ENCODE measurements around the gene MAST4. TPM values are rescaled to one million over a fixed set of nuclear protein-coding genes. Genes with fewer than 3 reads are reported as not detected.

MAST4 gene
- total and polyA plus RNA-seq, 2 donors = 12.9 to 69.1 TPM

DNA sequence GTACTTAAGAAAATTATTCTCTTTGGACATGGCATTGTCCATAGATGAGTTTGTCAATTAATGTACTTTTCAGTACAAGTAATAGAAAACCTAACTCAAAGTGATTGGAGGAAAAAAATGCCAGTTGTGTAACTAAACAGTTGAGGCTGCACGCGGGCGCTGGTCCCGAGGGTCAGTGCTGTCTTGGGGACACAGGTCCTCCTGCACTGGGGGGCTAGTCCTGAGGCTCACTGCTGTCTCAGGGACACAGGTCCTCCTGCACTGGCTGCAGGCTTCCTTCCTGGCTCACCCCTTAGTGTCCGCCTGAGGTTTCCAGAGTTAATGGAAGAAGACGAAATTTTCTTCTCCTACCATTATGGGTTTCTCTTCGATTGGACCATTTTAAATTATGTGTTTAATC is 319.3 kb downstream of the MAST4 start:
- Histone ChIP-seq H3K4me3 (ENCODE audit: low read depth, low read length) (no peak overlapping the region), H3K27ac (ENCODE audit: low read depth) (no peak overlapping the region), H3K36me3 (ENCODE audit: insufficient read depth) (no peaks in the 10 kb centered on the region), H3K4me1 (ENCODE audit: insufficient read depth) (peaks cover 1% of the 10 kb centered on the region)
- WGBS = 90% methylated on average over 7 of the region's 7 CpGs
- no peak for DNase-seq (ENCODE audit: extremely low spot score)

DNA sequence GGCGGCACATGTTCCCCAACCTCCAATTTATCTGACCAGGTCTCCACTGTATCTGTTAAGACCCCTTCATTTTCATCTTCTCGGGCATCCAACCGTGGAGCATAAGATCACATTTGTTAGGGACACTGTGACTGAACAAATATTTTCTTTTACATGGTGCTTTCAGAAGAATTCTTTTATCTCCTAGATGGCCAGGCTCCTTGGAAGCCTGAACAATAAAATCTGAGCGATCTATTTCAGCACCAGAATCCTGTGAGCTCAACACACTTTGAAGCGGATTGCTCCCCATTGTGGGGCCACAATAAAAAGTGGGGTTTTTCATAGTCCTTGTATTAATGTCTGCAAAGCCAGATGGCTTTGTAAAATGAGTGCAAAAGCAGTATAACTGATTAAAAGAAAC is 326.7 kb downstream of the MAST4 start:
- H3K4me1 ChIP-seq (ENCODE audit: insufficient read depth) = no peaks in the 10 kb centered on the region
- 70% methylated on average over 5 of the region's 5 CpGs for WGBS

DNA sequence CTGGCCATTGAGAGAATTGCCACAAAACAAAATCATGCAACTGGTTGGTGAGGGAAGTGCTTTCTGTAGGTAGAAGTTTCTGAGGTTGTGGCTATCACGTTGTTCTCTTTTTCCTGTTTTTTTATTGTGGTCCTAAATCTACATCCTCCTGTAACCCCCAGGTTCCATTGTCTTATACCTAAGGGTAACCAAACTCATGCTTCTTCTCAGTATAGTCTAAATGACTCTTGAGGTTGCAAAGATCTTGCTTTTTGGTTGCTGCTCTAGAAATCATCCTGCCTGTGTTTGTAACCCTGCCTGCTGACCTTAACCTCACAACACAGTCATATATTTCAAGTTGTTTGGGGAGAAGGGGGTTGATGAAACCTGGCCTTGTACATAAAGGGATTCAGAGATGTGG is 327.3 kb downstream of the MAST4 start:
- H3K4me1 ChIP-seq (ENCODE audit: insufficient read depth) = no peaks in the 10 kb centered on the region
- WGBS = 62% methylated on average over 1 of the region's 1 CpG
- no peak for DNase-seq (ENCODE audit: extremely low spot score)
- no peaks in the 10 kb centered on the region for H3K36me3 ChIP-seq (ENCODE audit: insufficient read depth)
- no peak overlapping the region for H3K27ac ChIP-seq (ENCODE audit: low read depth)
- no peak overlapping the region for H3K4me3 ChIP-seq (ENCODE audit: low read depth, low read length)

More for the DNA sequence above, 326.7 kb downstream of the MAST4 start:
- Histone ChIP-seq H3K36me3 (ENCODE audit: insufficient read depth) (no peaks in the 10 kb centered on the region), H3K4me3 (ENCODE audit: low read depth, low read length) (no peak overlapping the region), H3K27ac (ENCODE audit: low read depth) (no peak overlapping the region)
- DNase-seq (ENCODE audit: extremely low spot score) = no peak

DNA sequence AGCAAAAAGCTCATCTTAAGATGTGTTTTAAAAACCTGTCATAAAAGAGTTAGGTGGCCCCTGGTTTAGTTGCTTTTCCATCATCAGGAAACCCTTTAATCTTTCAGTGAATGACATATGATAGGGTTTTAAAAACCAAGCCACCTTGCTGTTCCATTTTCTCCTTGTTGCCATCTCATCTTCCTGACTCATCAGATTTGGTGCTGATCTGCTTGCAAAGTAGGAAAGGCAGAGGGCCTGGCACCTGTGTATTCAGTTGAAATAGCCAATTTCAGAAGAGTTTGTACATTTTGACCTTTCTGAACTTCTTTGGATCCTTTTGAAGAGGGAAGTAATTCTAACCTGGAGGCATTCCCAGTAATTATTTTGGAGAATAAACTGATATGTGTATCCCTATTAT is 327.7 kb downstream of the MAST4 start:
- Histone ChIP-seq H3K27ac (ENCODE audit: low read depth) (no peak overlapping the region), H3K4me3 (ENCODE audit: low read depth, low read length) (no peak overlapping the region), H3K36me3 (ENCODE audit: insufficient read depth) (no peaks in the 10 kb centered on the region), H3K4me1 (ENCODE audit: insufficient read depth) (no peaks in the 10 kb centered on the region)
- DNase-seq (ENCODE audit: extremely low spot score) = no peak

DNA sequence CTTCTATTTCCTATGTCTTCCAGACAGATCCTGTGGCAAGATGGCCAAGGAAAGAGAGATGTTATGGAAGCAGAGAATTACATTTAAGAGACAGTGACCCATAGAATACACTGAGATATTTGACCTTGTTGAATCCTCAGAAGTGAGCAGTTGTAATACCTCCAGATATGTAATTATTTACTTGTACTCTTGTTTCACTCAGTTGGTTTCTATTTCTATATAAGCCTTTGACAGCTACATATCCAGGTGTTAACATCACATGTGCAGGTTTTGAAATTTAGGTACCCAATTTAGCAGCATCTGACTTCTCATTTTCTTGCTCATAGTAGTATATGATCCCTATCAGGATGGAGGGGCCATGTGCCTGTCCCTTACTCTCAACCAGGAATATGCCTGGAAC is 330.9 kb downstream of the MAST4 start:
- DNase-seq (ENCODE audit: extremely low spot score) = no peak
- no peaks in the 10 kb centered on the region for H3K4me1 ChIP-seq (ENCODE audit: insufficient read depth)
- H3K27ac ChIP-seq (ENCODE audit: low read depth) = no peak overlapping the region
- H3K36me3 ChIP-seq (ENCODE audit: insufficient read depth) = no peaks in the 10 kb centered on the region
- H3K4me3 ChIP-seq (ENCODE audit: low read depth, low read length) = no peak overlapping the region

DNA sequence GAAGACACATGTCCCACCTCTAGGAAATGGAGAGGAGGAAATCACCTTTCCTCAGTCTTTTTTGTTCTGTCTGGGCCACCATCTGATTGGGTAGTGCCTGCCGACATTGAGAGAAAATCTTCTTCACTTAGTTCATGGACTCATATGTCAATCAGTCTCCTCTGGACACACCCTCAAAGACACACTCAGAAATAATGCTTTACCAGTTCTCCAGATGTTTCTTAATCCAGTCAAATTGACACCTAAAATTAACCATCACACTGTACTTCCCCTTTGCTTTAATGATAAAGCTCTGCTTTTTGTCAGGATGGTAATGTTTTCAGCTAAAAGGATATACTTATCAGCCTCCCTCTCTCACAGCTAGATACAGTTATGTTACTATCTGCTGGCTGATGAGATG is 333.1 kb downstream of the MAST4 start:
- Histone ChIP-seq H3K4me3 (ENCODE audit: low read depth, low read length) (no peak overlapping the region), H3K36me3 (ENCODE audit: insufficient read depth) (no peaks in the 10 kb centered on the region), H3K4me1 (ENCODE audit: insufficient read depth) (no peaks in the 10 kb centered on the region), H3K27ac (ENCODE audit: low read depth) (no peak overlapping the region)
- no peak for DNase-seq (ENCODE audit: extremely low spot score)
- 91% methylated on average over 1 of the region's 1 CpG for WGBS

DNA sequence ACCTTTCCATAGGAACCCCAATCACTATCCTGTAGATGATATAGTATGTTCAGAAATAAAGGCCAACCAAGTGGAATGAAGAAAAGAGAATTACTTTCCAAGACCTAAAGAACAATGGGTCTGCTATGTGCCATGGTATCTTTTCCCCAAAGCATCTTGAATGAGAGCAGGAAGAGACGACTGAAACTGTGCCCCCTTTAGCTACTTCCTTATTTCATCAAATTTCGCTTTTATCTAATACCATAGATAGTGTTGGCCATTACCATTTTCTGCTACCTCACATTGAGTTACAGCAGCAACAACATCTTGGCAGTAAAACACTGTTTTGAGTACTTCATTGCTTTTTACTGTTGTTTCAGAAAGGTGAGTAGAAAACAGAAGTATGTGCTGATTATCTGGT is 333.8 kb downstream of the MAST4 start:
- 88% methylated on average over 2 of the region's 2 CpGs for WGBS
- H3K4me1 ChIP-seq (ENCODE audit: insufficient read depth) = no peaks in the 10 kb centered on the region
- no peak for DNase-seq (ENCODE audit: extremely low spot score)
- no peak overlapping the region for H3K27ac ChIP-seq (ENCODE audit: low read depth)
- no peaks in the 10 kb centered on the region for H3K36me3 ChIP-seq (ENCODE audit: insufficient read depth)
- no peak overlapping the region for H3K4me3 ChIP-seq (ENCODE audit: low read depth, low read length)

DNA sequence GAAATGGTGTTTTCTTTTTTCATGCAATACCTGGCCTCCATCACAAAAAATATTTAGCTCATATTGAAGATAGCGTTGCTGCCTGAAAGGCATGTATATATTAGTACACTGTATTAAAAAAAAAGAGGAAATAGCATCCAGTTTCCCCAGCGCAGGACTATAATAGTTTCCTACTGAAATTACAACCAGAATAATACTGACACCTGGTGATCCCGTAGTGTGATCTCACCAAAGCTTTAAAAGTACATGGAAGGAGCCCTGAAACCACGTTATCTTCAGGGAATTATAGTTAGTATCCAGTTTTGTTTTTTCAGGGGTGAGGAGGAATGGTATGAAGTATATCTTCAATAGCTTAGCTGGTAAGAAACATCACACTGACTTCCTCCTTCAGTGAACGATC is 335.5 kb downstream of the MAST4 start:
- WGBS = 44% methylated on average over 5 of the region's 5 CpGs
- Histone ChIP-seq H3K36me3 (ENCODE audit: insufficient read depth) (no peaks in the 10 kb centered on the region), H3K4me3 (ENCODE audit: low read depth, low read length) (no peak overlapping the region), H3K4me1 (ENCODE audit: insufficient read depth) (no peaks in the 10 kb centered on the region), H3K27ac (ENCODE audit: low read depth) (no peak overlapping the region)
- DNase-seq (ENCODE audit: extremely low spot score) = no peak

DNA sequence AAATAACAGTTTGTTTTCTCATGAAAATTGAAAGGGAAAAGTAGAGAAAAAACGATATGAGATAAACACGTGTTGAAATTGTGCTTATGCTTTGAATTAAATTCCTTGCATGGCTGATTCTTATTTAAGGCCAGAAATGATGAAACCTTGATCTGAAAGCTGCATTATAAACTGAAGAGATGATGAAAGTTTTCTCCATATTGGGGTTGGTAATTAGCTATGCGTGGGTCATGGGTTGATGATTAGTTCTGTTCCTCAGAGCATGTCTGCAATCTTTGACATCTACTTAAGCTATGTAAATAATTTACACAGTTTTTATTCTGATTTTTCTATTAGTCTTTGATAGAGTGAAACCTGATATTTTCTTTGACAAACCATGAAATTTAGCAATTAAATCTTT is 336.3 kb downstream of the MAST4 start:
- Histone ChIP-seq H3K4me3 (ENCODE audit: low read depth, low read length) (no peak overlapping the region), H3K27ac (ENCODE audit: low read depth) (no peak overlapping the region), H3K36me3 (ENCODE audit: insufficient read depth) (peaks cover 2% of the 10 kb centered on the region), H3K4me1 (ENCODE audit: insufficient read depth) (no peaks in the 10 kb centered on the region)
- 77% methylated on average over 3 of the region's 3 CpGs for WGBS
- no peak for DNase-seq (ENCODE audit: extremely low spot score)

DNA sequence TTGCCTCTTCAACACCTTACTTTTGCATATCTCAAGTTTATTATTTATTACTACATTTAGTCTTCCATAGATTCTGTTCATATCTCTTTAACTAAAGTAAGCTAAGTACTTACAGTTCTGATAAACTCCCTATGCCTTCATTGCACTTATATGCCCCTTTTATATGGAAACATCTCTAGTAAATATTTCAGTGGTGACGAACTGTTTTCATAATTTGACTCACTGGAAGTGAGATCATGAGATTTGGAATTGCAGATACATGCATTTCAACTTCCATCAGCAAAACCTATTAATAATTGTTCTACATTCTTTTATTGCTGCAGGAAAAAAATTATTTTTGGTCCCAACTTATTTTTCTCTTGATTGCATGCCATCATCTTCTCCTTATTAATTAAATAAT is 336.9 kb downstream of the MAST4 start:
- Histone ChIP-seq H3K4me1 (ENCODE audit: insufficient read depth) (no peaks in the 10 kb centered on the region), H3K4me3 (ENCODE audit: low read depth, low read length) (no peak overlapping the region), H3K27ac (ENCODE audit: low read depth) (no peak overlapping the region), H3K36me3 (ENCODE audit: insufficient read depth) (peaks cover 2% of the 10 kb centered on the region)
- 67% methylated on average over 1 of the region's 1 CpG for WGBS
- DNase-seq (ENCODE audit: extremely low spot score) = no peak

DNA sequence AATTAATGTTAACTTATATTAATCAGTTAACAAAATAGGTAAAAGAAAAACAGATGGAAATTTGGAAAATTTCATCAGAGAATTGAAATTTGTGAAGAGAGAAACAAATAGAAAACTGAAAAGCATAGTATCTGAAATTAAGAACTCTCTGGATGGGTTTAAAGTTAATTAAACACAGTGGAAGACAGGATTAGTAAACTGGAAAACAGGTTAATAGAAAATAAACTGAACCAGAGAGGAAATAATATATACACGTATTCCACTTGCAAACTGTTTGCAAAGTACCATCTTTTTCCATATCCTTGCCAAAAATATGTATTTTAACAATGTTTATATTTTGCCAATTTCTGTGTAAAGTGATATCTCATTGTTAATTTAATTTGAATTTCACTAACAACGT is 342.9 kb downstream of the MAST4 start:
- no peak overlapping the region for H3K4me3 ChIP-seq (ENCODE audit: low read depth, low read length)
- no peak overlapping the region for H3K27ac ChIP-seq (ENCODE audit: low read depth)
- WGBS = 98% methylated on average over 2 of the region's 2 CpGs
- H3K36me3 ChIP-seq (ENCODE audit: insufficient read depth) = peaks cover 2% of the 10 kb centered on the region
- no peak for DNase-seq (ENCODE audit: extremely low spot score)
- no peaks in the 10 kb centered on the region for H3K4me1 ChIP-seq (ENCODE audit: insufficient read depth)

DNA sequence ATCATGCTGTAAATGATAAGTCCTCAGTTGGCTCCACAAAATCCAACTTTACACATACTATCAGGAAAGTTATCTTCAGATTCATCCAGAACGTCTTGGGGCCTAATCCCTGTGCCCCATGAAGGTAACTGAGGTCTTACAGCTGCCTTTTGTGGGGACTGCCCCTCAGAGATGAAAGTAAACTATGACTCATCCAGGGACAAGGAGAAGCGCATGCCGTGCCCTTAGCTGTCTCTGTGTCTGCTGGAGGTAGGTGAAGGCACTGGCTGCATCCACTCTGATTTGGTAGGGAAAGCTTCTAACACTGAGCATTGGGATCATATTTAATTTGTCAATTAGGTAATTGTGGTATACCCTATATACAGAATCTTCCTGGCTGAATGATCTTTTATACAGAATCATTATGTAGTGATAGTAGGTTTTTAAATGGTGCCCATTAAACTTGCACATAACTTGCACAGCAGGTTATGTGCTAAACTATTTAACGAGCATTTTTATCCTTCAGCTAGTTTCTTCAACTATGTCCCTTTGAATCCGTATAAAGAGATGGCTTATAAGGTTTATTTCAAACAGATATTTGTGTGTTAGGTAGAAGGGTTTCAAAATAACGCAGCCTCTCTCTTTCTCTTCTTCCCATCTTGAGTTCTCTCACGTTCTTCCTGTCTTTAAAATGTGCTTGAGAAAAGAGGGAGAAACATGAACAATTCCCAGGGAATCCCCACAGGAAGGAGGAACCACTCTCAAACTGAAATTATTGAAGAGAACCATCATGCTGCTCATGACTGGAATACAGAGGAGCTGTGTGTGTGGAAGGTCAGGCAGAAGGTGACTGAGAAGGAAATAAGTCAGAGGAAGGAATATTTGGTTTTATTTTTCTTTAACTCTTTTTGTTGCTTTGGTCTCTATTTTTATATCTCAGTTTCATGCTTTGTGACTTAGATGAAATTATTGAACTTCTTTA is 349.5 kb downstream of the MAST4 start:
- WGBS = 48% methylated on average over 7 of the region's 7 CpGs
- Histone ChIP-seq H3K36me3 (ENCODE audit: insufficient read depth) (no peaks in the 10 kb centered on the region), H3K27ac (ENCODE audit: low read depth) (no peak overlapping the region), H3K4me1 (ENCODE audit: insufficient read depth) (no peaks in the 10 kb centered on the region), H3K4me3 (ENCODE audit: low read depth, low read length) (no peak overlapping the region)
- no peak for DNase-seq (ENCODE audit: extremely low spot score)

DNA sequence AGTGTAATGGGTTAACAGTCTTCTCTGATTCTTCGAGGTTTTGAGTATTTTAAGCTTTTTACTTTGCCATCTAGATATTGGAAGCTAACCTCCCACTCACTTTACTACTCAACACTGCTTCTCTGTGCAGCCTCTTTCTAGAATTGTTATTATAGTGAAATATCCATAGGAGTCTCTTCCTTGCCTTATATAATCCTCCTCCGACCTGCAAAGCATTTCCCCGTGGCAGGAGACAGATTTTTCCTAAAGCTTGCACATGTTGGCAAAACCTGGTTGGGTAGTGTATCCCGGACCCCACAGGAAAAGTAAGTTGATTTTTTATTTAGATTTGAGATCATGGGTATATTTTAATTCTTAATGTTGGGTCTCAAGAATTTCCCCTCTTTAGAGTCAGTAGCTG is 351.3 kb downstream of the MAST4 start:
- no peak overlapping the region for H3K4me3 ChIP-seq (ENCODE audit: low read depth, low read length)
- 72% methylated on average over 4 of the region's 4 CpGs for WGBS
- no peak for DNase-seq (ENCODE audit: extremely low spot score)
- no peak overlapping the region for H3K27ac ChIP-seq (ENCODE audit: low read depth)
- H3K4me1 ChIP-seq (ENCODE audit: insufficient read depth) = no peaks in the 10 kb centered on the region
- no peaks in the 10 kb centered on the region for H3K36me3 ChIP-seq (ENCODE audit: insufficient read depth)

DNA sequence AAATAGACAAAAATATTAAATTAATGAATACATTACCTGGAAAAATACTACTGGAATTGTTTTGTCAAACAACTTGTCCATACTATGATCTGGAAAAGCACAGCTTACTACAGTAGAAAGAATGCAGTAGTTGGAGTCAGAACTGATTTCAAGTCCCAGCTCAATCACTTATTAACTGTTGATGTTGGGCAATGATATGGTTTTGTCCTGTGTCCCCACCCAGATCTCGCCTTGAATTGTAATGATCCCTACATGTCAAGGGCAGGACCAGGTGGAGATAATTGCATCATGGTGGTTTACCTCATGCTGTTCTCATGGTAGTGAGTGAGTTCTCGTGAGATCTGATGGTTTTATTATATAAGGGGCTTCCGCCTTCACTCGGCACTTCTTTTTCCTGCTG is 352.9 kb downstream of the MAST4 start:
- Histone ChIP-seq H3K27ac (ENCODE audit: low read depth) (no peak overlapping the region), H3K4me1 (ENCODE audit: insufficient read depth) (no peaks in the 10 kb centered on the region), H3K36me3 (ENCODE audit: insufficient read depth) (no peaks in the 10 kb centered on the region), H3K4me3 (ENCODE audit: low read depth, low read length) (no peak overlapping the region)
- 92% methylated on average over 4 of the region's 4 CpGs for WGBS
- no peak for DNase-seq (ENCODE audit: extremely low spot score)

Data from urinary bladder (tissue), 4 donors.